Left lung (tissue), 10 donors: ENCODE measurements around the gene RHBDL3. TPM values are rescaled to one million over a fixed set of nuclear protein-coding genes. Genes with fewer than 3 reads are reported as not detected.

Source experiments
- ATAC-seq: fragments of 200-7000 bp; cut with Tn5 transposase; one replicate; pipeline ENCODE4 v1.9.1; 2020; ENCODE audit warnings: moderate library complexity
- DNase-seq, 4 donors: peaks; one replicate each; pipeline ENCODE4 v3.0.0-alpha.2; 2013 to 2020
- H3K27ac ChIP-seq, 2 donors: fragments of 200-600 bp; sonication (generic) in 1 of 2; one replicate each; pipeline versions ENCODE4 v1.5.0 to v1.8.0; 2020 to 2021
- H3K27me3 ChIP-seq, 2 donors: fragments of 200-600 bp; sonication (generic) in 1 of 2; one replicate each; pipeline versions ENCODE4 v1.5.0 to v1.8.0; 2020 to 2021
- H3K36me3 ChIP-seq, 2 donors: fragments of 200-600 bp; sonication (generic) in 1 of 2; one replicate each; pipeline versions ENCODE4 v1.5.0 to v1.8.0; 2020 to 2021
- H3K4me1 ChIP-seq, 2 donors: fragments of 200-600 bp; one replicate each; pipeline ENCODE4 v1.8.0; 2021
- H3K4me3 ChIP-seq, 2 donors: fragments of 200-600 bp; sonication (generic) in 1 of 2; one replicate each; pipeline versions ENCODE4 v1.5.0 to v1.8.0; 2020 to 2021; ENCODE audit warnings: mild to moderate bottlenecking in 1 of 2
- H3K9me3 ChIP-seq, 2 donors: fragments of 200-600 bp; sonication (generic) in 1 of 2; one replicate each; pipeline versions ENCODE4 v1.5.0 to v1.8.0; 2020 to 2021
- CTCF ChIP-seq, 2 donors: fragments of 200-600 bp; sonication (generic) in 1 of 2; IDR thresholded peaks; one replicate each; pipeline versions ENCODE4 v1.5.0 to v1.8.0; 2021; ENCODE audit warnings: antibody characterized with exemption in 2 of 2
- intact Hi-C, 2 donors: fragments of 100-400 bp; cut with DNase I; formaldehyde crosslinking; loops; one replicate each; pipeline versions ENCODE4 v1.11.2 to v1.14.2; 2022
- polyA plus RNA-seq, 6 donors: library from polyadenylated mRNA; unstranded; fragments of 120-200 nt; gene quantifications; one replicate each; pipeline ENCODE4 v1.2.1, GENCODE V29; 2013; ENCODE audit not compliant: insufficient read length in 6 of 6
- total RNA-seq, 2 donors: library from RNA; stranded (reverse); fragmentation: NEBNext Ultra II Directional; extraction: Animal tissue kit (Norgen Biotek cat#: 25700); gene quantifications; one replicate each; pipeline ENCODE4 v1.2.1, GENCODE V29; 2021
- donor health status: DM: no; HTN: yes; CAD: no.
- donor health status: DM: no; HTN: no; CAD: no.

The RHBDL3 gene
- total and polyA plus RNA-seq, 8 donors, result 0.26 to 2.2 (median 1.6) TPM

GRCh38 chr17:32277284-32277683 lies 11.7 kb downstream of the RHBDL3 start:
- Histone ChIP-seq H3K36me3 (no peaks in the 10 kb centered on the region), H3K27ac (no peak overlapping the region), H3K9me3 (no peaks in the 10 kb centered on the region), H3K4me3 (no peak overlapping the region), H3K27me3 (peaks cover 0 to 29% of the 10 kb centered on the region in 2 donors), H3K4me1 (peaks cover 0 to 5% of the 10 kb centered on the region in 2 donors)
- intact Hi-C loops, result no loop called here
- ATAC-seq, result peak; percentile 24
- TF ChIP-seq CTCF (IDR thresholded peaks at IDR 0.05), result no peak
- DNase-seq, result peak in 1 of 4 donors; percentile 58

- intact Hi-C loops, result no loop called here
- ATAC-seq, result no peak
Observed at GRCh38 chr17:32278815-32279214, 13.2 kb downstream of the RHBDL3 start.

GRCh38 chr17:32279891-32280716 lies 14.5 kb downstream of the RHBDL3 start:
- no peak for TF ChIP-seq CTCF (IDR thresholded peaks at IDR 0.05)
- Histone ChIP-seq H3K4me3 (no peak overlapping the region), H3K36me3 (no peaks in the 10 kb centered on the region), H3K27ac (no peak overlapping the region), H3K4me1 (peaks cover 0 to 5% of the 10 kb centered on the region in 2 donors), H3K27me3 (peaks cover 0 to 11% of the 10 kb centered on the region in 2 donors), H3K9me3 (no peaks in the 10 kb centered on the region)
- no peak for DNase-seq
- ATAC-seq, result no peak
- intact Hi-C loops, result no loop called here

More at GRCh38 chr17:32278815-32279214, 13.2 kb downstream of the RHBDL3 start:
- DNase-seq, result no peak
- Histone ChIP-seq H3K4me1 (peaks cover 0 to 5% of the 10 kb centered on the region in 2 donors), H3K27ac (no peak overlapping the region), H3K4me3 (no peak overlapping the region), H3K27me3 (peaks cover 0 to 16% of the 10 kb centered on the region in 2 donors), H3K9me3 (no peaks in the 10 kb centered on the region), H3K36me3 (no peaks in the 10 kb centered on the region)
- no peak for TF ChIP-seq CTCF (IDR thresholded peaks at IDR 0.05)

GRCh38 chr17:32281011-32281451 lies 15.4 kb downstream of the RHBDL3 start:
- peaks cover 0 to 12% of the 10 kb centered on the region in 2 donors for H3K27me3 ChIP-seq
- no peak for DNase-seq
- peaks cover 0 to 2% of the 10 kb centered on the region in 2 donors for H3K4me1 ChIP-seq
- H3K9me3 ChIP-seq, result no peaks in the 10 kb centered on the region
- no peak for ATAC-seq
- no peak overlapping the region for H3K4me3 ChIP-seq
- intact Hi-C loops, result no loop called here
- TF ChIP-seq CTCF (IDR thresholded peaks at IDR 0.05), result no peak
- no peaks in the 10 kb centered on the region for H3K36me3 ChIP-seq
- H3K27ac ChIP-seq, result no peak overlapping the region

- Histone ChIP-seq H3K4me1 (peaks cover 0 to 6% of the 10 kb centered on the region in 2 donors), H3K27ac (no peak overlapping the region), H3K36me3 (no peaks in the 10 kb centered on the region), H3K27me3 (peaks cover 0 to 12% of the 10 kb centered on the region in 2 donors), H3K9me3 (no peaks in the 10 kb centered on the region), H3K4me3 (no peak overlapping the region)
- ATAC-seq, result no peak
- intact Hi-C loops, result no loop called here
- no peak for DNase-seq
- no peak for TF ChIP-seq CTCF (IDR thresholded peaks at IDR 0.05)
Observed at GRCh38 chr17:32283745-32284201, 18.1 kb downstream of the RHBDL3 start.
